DMS 273 (cell line): ENCODE measurements around the gene MOXD1.

Experiments
- DNase-seq: peaks from one replicate; lab custom pipeline; 2025; ENCODE audit not compliant: unreplicated experiment; lab: John Stamatoyannopoulos, UW

MOXD1 gene

GRCh38 chr6:132400883-132401617 is at the start of gene MOXD1:
MOXD1 (minus strand) TSS chr6:132401475; CDS start chr6:132401426, 49 bp downstream.
- peak; percentile 66 for DNase-seq

- DNase-seq, result no peak
Observed at GRCh38 chr6:132446855-132447241, 45.6 kb upstream of the MOXD1 start.

GRCh38 chr6:132446141-132446854 is 45.0 kb upstream of the MOXD1 start:
- no peak for DNase-seq

- no peak for DNase-seq
Observed at GRCh38 chr6:132445201-132445951, 44.1 kb upstream of the MOXD1 start.

- DNase-seq, result no peak
Observed at GRCh38 chr6:132443206-132443605, 41.9 kb upstream of the MOXD1 start.

GRCh38 chr6:132430110-132430509 is 28.8 kb upstream of the MOXD1 start:
- DNase-seq, result no peak

- DNase-seq, result no peak
Observed at GRCh38 chr6:132425176-132425575, 23.9 kb upstream of the MOXD1 start.

GRCh38 chr6:132423839-132424238 is 22.6 kb upstream of the MOXD1 start:
- no peak for DNase-seq

- DNase-seq, result no peak
Observed at GRCh38 chr6:132418235-132418965, 17.1 kb upstream of the MOXD1 start.

GRCh38 chr6:132414761-132415160 is 13.5 kb upstream of the MOXD1 start:
- no peak for DNase-seq

- DNase-seq, result no peak
Observed at GRCh38 chr6:132414322-132414721, 13.0 kb upstream of the MOXD1 start.

- no peak for DNase-seq
Observed at GRCh38 chr6:132413499-132413802, 12.2 kb upstream of the MOXD1 start.

- DNase-seq, result no peak
Observed at GRCh38 chr6:132412656-132413498, 11.6 kb upstream of the MOXD1 start.

GRCh38 chr6:132411296-132411695 is 10.0 kb upstream of the MOXD1 start:
- DNase-seq, result no peak

GRCh38 chr6:132410830-132411229 is 9.6 kb upstream of the MOXD1 start:
- DNase-seq, result no peak

GRCh38 chr6:132405143-132405915 is 4.1 kb upstream of the MOXD1 start:
- no peak for DNase-seq

GRCh38 chr6:132404736-132405135 is 3.5 kb upstream of the MOXD1 start:
- DNase-seq, result no peak

GRCh38 chr6:132404330-132404729 is 3.1 kb upstream of the MOXD1 start:
- DNase-seq, result no peak

- peak; percentile 32 for DNase-seq
Observed at GRCh38 chr6:132401618-132402285, 477 bp upstream of the MOXD1 start.
